Fibroblast of skin of scalp (primary cell): ENCODE data around the gene CCDC85C.

Experiments used
- DNase-seq: peaks from one replicate; pipeline ENCODE4 v3.0.0-alpha.2; 2013

CCDC85C gene

DNA sequence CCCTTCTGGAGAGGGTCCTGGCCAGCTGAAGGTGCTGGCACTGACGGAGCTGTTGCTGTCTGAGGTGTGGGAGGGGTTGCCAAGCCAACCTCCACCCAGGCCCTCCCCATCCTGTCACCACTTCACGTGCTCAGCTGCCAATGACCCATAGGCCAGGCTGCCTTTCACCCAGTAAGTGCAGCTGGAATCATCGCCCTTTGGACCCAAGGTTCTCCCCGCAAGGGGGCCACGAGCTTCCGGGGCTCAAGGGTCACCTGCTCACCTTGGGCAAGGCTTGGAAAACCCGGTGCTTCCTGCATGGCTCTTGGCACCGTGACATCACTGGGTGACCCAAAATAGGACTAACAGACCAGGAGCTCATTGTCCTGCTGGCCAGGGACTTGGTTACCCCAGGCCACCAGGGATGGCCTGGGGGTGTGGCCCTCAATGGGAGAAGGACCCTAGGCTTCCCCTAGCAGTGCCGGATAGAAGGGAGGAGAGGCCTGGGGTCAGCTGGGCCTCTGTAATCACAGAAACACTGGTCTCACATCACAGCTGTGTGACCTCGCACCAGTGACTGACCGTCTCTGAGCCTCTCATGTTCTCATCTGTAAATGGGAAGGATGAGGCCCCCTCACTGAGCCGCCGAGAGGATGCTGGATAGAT is 51.3 kb downstream of the CCDC85C start:
- DNase-seq, result no peak

GRCh38 chr14:99552021-99552553 is 51.9 kb downstream of the CCDC85C start:
- no peak for DNase-seq

- DNase-seq, result no peak
Observed at GRCh38 chr14:99551034-99551922, 52.7 kb downstream of the CCDC85C start.

DNA sequence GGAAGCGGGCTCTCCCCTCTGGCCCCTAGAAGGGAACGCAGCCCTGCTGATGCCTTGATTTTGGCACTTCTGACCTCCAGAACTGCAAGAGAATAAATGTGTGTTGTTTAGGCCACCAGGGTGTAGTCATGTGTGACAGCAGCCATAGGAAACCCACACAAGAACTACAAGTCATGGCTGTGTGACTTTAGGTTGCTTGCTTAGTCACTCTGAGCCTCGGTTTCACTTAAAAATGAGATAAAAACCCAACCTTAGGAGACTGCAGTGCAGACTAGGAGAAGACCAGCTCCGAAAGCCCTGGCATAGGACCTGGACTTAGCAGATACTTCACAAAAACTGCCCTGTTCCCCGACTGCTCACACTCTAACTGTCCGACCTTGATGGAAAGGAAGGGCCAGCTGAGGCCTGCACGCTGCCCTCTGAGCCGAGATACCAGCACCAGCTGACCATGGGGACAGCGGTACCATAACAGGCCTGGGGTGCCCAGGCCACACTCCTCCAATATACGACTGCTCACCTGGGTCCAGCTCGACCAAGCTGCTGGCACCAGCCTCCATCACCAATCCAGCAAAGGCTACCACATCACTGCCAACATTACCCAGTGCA is 53.5 kb downstream of the CCDC85C start:
- no peak for DNase-seq

GRCh38 chr14:99549684-99550083 is 54.3 kb downstream of the CCDC85C start:
- no peak for DNase-seq

GRCh38 chr14:99548871-99549515 is 55.0 kb downstream of the CCDC85C start:
- no peak for DNase-seq

DNA sequence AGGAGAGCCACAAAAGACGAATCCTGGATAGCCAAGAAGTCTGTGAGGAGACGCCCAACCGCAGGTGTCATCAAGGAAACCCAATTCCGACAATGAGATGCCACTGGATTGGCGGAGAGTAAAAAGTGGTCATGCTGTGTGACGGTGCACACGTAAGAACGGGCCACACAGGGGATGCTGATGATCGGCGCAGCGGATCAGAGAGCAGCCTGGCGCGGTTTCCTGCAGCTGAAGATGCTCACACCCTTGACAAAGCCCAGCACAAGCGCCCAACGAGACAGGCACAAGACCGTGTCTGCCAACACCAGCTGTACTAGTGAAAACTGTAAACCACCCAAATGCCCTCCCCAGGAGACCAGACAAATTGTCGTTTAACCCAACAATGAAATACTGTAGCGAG is 55.8 kb downstream of the CCDC85C start:
- no peak for DNase-seq

- no peak for DNase-seq
Observed at GRCh38 chr14:99546234-99546879, 57.6 kb downstream of the CCDC85C start.

DNA sequence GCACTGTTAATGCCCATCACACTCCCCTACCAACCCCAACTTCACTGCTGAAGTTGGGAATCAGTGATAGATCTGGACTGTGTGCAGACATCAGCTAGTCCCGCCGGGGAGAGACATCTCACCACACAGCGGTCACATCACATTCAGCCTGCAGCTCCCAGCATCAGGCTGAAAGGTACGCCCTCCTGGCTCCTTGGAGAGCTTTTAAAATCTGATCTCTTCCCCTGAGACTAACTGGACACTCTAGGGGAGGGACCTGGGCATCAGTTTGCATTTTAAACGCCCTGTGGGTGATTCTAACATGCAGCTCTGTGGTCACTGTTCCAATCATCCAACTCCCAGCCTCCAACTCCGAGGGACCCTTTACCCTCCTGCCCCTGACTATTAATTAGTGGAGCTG is 58.4 kb downstream of the CCDC85C start:
- no peak for DNase-seq

DNA sequence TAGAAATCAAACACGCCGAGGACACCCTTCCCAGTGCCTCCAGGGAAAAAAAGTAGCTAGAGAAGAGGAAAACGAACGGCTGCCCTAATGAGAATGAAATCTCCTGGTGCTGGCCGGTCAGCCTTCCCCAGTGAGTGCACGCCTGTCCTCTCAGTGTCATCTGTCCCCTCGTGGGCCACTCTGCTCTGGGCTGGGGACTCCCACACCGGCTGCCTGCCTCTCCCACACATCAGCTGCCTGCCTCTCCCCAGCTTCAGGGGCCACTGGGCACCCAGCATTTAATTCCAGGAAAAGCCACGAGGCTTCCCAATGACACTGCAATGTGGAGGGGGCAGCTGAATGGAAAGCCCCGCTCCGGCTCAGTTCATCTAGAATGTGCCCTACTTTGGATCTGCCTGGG is 59.0 kb downstream of the CCDC85C start:
- no peak for DNase-seq

GRCh38 chr14:99543985-99544384 is 60.0 kb downstream of the CCDC85C start:
- no peak for DNase-seq

DNA sequence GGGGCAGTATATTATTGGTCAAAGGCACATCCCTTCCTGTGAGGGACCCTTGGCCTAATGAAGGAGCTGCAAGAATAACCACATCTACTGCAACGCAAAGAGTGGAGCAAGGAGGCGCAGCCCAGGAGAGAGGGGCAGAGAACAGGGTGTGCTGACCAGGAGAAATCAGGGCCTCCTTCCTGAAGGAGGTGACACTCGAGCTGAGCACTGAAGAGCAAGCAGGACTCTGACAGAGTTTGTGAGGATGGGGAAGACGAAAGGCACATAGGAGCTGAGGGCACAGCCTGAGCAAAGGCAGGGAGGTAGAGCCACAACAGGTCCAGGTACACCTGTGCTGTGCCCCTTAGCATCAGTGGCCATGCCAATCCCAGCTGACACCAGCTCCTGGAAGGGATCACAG is 60.6 kb downstream of the CCDC85C start:
- DNase-seq, result no peak

DNA sequence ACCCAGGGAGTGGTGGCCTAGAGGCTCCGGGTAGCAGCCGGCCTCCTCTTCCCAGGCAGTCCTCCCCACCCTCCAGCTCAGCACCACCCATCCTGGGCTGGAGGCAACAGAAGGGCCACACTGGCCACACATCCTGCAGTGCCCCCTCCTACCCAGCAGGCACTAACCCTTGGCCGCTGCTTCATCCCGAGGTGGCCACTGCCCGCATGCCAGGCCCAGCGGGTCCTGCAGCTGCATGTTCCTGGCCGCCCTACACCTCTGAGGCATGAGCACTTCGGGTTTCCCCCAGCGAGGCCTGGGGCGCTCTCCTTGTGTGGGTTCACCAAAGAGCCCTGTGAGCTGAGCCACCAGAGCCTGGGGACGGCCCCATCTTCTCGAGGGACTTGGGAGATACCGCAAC is 61.4 kb downstream of the CCDC85C start:
- no peak for DNase-seq

DNA sequence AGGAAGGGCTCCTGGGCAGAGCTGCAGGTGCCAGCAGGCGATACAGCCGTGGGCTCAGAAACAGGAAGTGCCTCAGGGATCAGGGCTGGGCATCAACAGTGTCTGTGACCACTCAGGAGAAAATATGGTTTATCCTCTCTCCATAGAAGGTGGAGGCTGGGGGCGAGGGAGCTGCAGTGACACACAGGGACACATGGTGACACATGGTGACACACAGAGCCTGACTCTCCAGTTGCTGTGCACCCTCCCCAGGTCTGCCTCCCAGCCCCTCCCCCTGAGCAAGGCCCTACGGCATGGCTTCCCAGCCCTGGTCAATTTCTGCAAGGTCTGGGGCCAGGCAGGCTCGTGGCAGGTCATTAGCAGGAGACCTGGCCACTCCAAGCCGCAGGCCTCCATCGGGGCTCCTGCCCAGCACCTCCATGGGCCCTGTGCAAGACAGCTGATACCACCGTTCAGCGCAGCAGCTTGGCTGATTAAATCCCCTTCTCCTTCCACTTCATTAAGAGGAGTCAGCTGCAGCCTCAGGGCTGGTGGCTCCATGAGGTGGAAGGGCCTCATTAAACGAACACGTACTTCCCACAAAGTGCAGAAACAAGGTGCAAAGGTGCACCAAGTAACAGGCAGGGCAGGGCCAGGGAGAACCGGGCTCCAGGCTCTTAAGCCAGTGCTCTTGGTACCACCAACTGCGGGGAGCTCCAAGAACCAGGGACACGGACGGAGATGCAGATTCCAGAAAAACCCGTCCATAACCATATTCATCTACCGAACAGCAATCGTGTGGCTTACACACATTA is 62.1 kb downstream of the CCDC85C start:
- no peak for DNase-seq

DNA sequence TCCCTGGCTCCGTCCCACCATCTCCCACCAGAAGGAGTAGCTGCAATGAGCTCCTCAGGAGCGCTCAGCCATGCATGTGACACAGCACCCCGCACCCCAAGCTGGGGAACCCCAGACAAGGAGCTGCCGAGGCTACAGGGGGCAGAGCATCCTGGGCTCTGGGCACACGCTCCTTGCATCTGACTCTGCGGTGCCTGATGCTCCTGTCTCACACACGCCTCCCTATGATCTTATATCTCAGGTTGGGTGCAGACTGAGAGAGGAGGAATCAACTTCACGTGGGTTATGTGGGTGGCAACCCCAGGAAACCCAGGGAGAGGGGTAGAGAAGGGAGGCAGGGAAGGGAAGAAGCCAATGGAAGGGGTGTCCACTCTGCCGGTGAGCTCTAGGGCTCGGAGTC is 62.8 kb downstream of the CCDC85C start:
- DNase-seq, result no peak

DNA sequence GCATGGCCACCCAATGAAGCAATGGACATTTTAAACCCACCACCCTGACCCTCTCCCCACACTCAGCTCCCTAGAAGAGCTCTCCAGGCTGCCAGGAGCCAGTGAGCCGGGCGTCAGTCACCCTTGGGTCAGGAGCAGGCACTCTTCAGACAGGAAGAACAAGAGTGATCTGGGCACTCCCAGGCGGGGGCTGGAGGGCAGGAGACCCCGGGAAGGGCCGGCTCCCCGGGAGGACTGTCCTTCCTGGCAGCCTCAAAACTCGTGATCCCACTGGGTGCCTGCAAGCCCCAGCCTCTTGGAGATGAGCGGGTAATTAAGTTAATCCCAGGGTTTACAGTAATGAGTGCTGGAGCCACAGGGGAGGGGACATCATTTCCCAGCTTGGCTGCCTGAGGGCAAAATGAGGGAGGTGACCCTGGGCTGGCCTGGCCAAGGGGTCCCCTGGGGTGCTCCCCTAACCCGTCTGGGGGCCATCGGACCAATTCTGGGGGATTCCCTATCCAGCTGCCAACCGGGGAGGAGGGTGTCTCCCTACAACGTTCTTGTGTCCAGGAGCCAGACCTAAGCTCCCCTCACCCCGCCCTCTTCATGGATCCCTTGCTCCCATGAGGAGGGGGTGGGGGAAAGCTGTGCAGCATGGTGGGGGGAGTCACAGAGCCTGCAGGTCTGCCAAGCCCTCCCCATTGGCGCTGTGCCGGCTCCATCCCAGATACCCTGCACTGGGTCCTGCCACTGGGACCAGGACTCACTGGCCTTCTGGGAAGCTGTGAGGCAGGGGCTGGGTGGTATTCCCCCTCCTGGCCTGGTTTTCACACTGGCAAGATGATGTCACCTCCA is 63.6 kb downstream of the CCDC85C start:
- no peak for DNase-seq

GRCh38 chr14:99539491-99539890 is 64.5 kb downstream of the CCDC85C start:
- no peak for DNase-seq

DNA sequence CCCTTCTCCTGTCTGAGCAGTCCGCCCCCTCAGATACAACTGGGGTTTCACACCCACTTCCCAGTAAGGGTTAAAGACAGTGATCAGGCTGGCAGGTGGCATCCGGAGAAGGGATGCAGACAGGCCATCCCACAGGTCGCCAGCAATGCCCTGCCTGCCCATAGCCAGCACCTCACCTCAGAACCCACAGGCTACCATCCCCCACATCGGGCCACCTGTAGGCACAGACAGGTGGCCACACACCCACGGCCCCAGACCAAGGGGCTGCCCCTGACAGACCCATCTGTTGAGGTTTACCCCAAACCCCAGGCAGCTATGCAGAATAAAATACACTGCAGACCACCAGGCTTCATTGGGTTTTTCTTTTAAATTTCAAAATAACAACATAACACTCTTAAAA is 65.3 kb downstream of the CCDC85C start:
- DNase-seq, result no peak

DNA sequence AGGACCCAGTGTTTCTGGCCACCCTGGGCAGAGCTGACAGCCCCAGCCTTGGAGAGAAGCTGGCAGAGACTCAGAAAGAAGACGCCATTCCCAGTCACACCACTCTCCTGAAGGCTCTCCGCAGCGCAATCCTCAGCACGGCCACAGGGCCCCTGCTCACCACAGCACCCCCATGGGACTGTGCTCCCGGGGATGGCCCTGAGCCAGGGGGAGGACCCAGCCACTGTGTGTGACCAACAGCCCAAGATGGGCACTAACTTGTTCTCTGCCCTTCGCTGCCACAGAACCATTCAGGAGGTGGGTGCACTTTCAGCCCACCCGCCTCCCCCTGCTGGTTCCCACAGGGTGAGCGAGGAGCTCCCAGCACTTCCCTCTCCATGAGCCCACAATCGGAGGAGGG is 65.7 kb downstream of the CCDC85C start:
- peak; percentile 59 for DNase-seq

DNA sequence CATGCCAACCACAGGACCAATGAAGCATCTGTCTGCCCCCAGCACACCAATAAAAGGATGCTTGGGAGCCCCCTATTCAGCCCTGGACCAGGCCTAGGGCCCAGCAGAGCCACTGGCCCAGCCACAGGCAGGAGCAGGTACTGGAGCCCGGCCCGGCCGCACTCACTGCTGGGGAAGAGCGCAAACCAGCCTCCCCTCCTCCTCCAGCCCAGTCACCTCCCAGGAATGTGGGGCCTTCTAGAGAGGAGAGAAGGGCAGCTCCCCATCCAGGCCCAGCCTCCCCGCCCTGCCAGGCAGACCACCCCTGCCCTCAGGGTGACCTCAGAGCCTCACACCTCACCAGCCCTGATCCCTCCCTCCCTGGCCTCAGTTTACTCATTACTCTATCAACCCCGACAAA is 66.6 kb downstream of the CCDC85C start:
- DNase-seq, result peak; percentile 87
